ENCODE results near the gene PDE3A. TPM values are rescaled to one million over a fixed set of nuclear protein-coding genes. Genes with fewer than 3 reads are reported as not detected.

Gene PDE3A
- total and polyA plus RNA-seq, 10 of the 15 experiments (the other 5 are each of a cell fraction or from before 2014, with no cell fraction given), result 0.01 to 2.6 (median 1.5) TPM

DNA sequence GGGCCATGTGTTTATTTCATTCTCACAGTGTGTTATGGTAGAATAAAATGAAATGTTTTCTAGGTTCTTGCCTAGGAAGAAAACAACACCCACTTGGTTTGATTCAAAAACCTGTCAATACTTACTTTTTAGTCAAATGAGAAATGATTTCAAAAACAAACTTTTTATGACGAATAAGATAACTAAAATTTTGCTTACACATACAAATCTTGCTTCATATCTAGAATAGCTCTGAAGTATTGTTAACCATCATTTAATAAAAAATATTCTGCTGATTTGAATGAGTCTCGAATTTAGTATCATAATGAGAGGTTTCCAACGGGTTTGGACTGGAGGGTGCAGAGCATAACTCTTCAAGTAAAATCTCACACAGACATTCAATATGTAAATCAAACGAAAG is 350.0 kb downstream of the PDE3A start:
- Histone ChIP-seq H3K4me2 (ENCODE audit: control insufficient read depth, insufficient read depth) (no peak overlapping the region), H3K79me2 (ENCODE audit: control insufficient read depth, insufficient read depth, low read length) (no peaks in the 10 kb centered on the region), H3K9me3 (replicated peaks; ENCODE audit: control insufficient read depth, insufficient read depth, low read length) (no peaks in the 10 kb centered on the region), H3K4me1 (ENCODE audit: control insufficient read depth, insufficient read depth, low read length) (no peaks in the 10 kb centered on the region), H3K4me3 (no peak overlapping the region), H2AFZ (ENCODE audit: control insufficient read depth, low read depth, low read length) (no peak overlapping the region), H3K9ac (ENCODE audit: control insufficient read depth, insufficient read depth, low read length) (no peak overlapping the region), H3K27me3 (replicated peaks in 1 of 2; ENCODE audit: control insufficient read depth in 2 of 2, insufficient read depth in 2 of 2, low read length in 1 of 2) (no peaks in the 10 kb centered on the region), H4K20me1 (ENCODE audit: control insufficient read depth, insufficient read depth) (no peaks in the 10 kb centered on the region), H3K27ac (ENCODE audit: control insufficient read depth, insufficient read depth) (no peak overlapping the region), H3K36me3 (ENCODE audit: control insufficient read depth in 2 of 2, insufficient read depth in 2 of 2, low read length in 1 of 2) (no peaks in the 10 kb centered on the region)
- ChIA-PET SMC1A (ENCODE audit: uncharacterized antibody, unreplicated experiment) (no interaction called here), POLR2A (no interaction called here), CTCF (no interaction called here), RAD21 (ENCODE audit: unreplicated experiment) (no interaction called here)
- intact Hi-C loops (cut with micrococcal nuclease; ENCODE audit: unreplicated experiment) (no loop called here), in situ Hi-C loops (cut with MboI) (no loop called here)
- DNase-seq (ENCODE audit: low read depth, low spot score) (no peak), FAIRE-seq (no peak), ATAC-seq (no peak)
- TF ChIP-seq, protein P1, sequence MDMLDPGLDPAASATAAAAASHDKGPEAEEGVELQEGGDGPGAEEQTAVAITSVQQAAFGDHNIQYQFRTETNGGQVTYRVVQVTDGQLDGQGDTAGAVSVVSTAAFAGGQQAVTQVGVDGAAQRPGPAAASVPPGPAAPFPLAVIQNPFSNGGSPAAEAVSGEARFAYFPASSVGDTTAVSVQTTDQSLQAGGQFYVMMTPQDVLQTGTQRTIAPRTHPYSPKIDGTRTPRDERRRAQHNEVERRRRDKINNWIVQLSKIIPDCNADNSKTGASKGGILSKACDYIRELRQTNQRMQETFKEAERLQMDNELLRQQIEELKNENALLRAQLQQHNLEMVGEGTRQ (IDR thresholded peaks at IDR 0.05; ENCODE audit: borderline replicate concordance, low read depth, low read length), result no peak
- TF ChIP-seq, protein P2, sequence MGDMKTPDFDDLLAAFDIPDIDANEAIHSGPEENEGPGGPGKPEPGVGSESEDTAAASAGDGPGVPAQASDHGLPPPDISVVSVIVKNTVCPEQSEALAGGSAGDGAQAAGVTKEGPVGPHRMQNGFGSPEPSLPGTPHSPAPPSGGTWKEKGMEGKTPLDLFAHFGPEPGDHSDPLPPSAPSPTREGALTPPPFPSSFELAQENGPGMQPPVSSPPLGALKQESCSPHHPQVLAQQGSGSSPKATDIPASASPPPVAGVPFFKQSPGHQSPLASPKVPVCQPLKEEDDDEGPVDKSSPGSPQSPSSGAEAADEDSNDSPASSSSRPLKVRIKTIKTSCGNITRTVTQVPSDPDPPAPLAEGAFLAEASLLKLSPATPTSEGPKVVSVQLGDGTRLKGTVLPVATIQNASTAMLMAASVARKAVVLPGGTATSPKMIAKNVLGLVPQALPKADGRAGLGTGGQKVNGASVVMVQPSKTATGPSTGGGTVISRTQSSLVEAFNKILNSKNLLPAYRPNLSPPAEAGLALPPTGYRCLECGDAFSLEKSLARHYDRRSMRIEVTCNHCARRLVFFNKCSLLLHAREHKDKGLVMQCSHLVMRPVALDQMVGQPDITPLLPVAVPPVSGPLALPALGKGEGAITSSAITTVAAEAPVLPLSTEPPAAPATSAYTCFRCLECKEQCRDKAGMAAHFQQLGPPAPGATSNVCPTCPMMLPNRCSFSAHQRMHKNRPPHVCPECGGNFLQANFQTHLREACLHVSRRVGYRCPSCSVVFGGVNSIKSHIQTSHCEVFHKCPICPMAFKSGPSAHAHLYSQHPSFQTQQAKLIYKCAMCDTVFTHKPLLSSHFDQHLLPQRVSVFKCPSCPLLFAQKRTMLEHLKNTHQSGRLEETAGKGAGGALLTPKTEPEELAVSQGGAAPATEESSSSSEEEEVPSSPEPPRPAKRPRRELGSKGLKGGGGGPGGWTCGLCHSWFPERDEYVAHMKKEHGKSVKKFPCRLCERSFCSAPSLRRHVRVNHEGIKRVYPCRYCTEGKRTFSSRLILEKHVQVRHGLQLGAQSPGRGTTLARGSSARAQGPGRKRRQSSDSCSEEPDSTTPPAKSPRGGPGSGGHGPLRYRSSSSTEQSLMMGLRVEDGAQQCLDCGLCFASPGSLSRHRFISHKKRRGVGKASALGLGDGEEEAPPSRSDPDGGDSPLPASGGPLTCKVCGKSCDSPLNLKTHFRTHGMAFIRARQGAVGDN (IDR thresholded peaks at IDR 0.05), result no peak
- no peak for TF ChIP-seq CREB1 (IDR thresholded peaks at IDR 0.05; ENCODE audit: low read depth)
- no peak for TF ChIP-seq CREM (IDR thresholded peaks at IDR 0.05; ENCODE audit: low read depth)
- TF ChIP-seq GABPA (IDR thresholded peaks at IDR 0.05; ENCODE audit: low read depth), result no peak
- TF ChIP-seq SMAD5 (IDR thresholded peaks at IDR 0.05; ENCODE audit: low read depth), result no peak
- TF ChIP-seq IKZF1 (conservative IDR thresholded peaks at IDR 0.05), result no peak
- no TSS peak for BruUV-seq (replicated peaks)
- 6% methylated on average over 4 of the region's 4 CpGs for WGBS (ENCODE audit: insufficient coverage, insufficient replicate concordance, low lambda C conversion rate, missing lambda C conversion rate)
